ENCODE data around the gene FLNC. TPM values are rescaled to one million over a fixed set of nuclear protein-coding genes. Genes with fewer than 3 reads are reported as not detected.

FLNC gene
- total RNA-seq, 1 donor from 2014 or later = 204 TPM

GRCh38 chr7:128844777-128845311, 14.6 kb downstream of the FLNC start:
- DNase-seq (ENCODE audit: low spot score) = no peak

- DNase-seq (ENCODE audit: low spot score) = no peak
These were observed 15.3 kb downstream of the FLNC start for GRCh38 chr7:128845475-128845874.

GRCh38 chr7:128845987-128846386, 15.8 kb downstream of the FLNC start:
- DNase-seq (ENCODE audit: low spot score) = no peak

DNA sequence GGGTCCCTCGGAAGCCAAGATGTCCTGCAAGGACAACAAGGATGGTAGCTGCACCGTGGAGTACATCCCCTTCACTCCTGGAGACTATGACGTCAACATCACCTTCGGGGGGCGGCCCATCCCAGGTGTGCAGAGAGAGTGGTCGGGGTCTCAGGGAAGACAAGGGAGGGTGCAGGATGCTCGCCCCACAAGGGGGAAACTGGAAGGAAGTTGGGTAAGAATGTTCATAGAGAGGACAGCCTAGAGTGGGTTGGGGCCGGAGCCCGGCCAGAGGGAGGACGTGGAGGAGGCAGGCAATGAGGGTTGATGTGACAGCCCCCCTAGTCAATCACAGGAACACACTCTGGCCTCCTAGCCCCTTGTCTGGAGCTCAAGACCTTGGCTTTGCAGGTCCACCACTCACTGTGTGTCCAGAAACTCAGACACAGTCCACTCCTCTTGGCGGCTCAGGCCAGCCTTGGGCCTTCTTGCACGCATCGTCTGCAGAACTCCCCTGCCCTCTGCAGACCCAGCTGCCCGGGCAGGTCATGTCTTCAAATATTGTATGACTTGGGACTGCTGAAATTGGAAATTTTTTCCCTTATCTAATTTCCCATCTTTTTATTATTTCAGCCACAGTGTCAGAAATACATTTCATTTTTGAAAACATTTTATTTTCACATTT, 16.7 kb downstream of the FLNC start:
- DNase-seq (ENCODE audit: low spot score) = no peak

- no peak for DNase-seq (ENCODE audit: low spot score)
These were observed 17.6 kb downstream of the FLNC start for GRCh38 chr7:128847721-128848211.

- no peak for DNase-seq (ENCODE audit: low spot score)
These were observed 18.3 kb downstream of the FLNC start for GRCh38 chr7:128848289-128849155.

DNA sequence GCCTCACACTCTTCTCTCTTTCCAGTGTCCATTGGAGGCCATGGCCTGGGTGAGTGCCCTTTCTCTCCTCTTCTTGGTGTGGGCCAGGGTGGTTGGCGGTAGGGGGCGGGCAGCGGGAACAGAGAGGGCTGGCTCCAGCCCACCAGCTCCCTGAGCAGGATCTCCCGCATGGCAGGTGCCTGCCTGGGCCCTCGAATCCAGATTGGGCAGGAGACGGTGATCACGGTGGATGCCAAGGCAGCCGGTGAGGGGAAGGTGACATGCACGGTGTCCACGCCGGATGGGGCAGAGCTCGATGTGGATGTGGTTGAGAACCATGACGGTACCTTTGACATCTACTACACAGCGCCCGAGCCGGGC, 18.9 kb downstream of the FLNC start:
- DNase-seq (ENCODE audit: low spot score) = no peak

GRCh38 chr7:128849804-128850490, 19.7 kb downstream of the FLNC start:
- DNase-seq (ENCODE audit: low spot score) = no peak

GRCh38 chr7:128852537-128853254, 22.5 kb downstream of the FLNC start:
- no peak for DNase-seq (ENCODE audit: low spot score)

GRCh38 chr7:128853799-128854198, 23.6 kb downstream of the FLNC start:
- DNase-seq (ENCODE audit: low spot score) = no peak

DNA sequence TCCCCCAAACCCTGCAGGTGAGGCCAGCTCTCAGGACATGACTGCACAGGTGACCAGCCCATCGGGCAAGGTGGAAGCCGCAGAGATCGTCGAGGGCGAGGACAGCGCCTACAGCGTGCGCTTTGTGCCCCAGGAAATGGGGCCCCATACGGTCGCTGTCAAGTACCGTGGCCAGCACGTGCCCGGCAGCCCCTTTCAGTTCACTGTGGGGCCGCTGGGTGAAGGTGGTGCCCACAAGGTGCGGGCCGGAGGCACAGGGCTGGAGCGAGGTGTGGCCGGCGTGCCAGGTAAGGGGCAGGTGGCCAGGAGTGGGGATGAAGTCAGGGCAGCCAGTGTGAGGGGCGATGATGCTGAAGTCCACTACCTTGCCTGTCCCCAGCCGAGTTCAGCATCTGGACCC, 24.2 kb downstream of the FLNC start:
- no peak for DNase-seq (ENCODE audit: low spot score)

GRCh38 chr7:128855559-128855958, 25.4 kb downstream of the FLNC start:
- DNase-seq (ENCODE audit: low spot score) = no peak

- no peak for DNase-seq (ENCODE audit: low spot score)
These were observed 26.0 kb downstream of the FLNC start for GRCh38 chr7:128856001-128856718.

DNA sequence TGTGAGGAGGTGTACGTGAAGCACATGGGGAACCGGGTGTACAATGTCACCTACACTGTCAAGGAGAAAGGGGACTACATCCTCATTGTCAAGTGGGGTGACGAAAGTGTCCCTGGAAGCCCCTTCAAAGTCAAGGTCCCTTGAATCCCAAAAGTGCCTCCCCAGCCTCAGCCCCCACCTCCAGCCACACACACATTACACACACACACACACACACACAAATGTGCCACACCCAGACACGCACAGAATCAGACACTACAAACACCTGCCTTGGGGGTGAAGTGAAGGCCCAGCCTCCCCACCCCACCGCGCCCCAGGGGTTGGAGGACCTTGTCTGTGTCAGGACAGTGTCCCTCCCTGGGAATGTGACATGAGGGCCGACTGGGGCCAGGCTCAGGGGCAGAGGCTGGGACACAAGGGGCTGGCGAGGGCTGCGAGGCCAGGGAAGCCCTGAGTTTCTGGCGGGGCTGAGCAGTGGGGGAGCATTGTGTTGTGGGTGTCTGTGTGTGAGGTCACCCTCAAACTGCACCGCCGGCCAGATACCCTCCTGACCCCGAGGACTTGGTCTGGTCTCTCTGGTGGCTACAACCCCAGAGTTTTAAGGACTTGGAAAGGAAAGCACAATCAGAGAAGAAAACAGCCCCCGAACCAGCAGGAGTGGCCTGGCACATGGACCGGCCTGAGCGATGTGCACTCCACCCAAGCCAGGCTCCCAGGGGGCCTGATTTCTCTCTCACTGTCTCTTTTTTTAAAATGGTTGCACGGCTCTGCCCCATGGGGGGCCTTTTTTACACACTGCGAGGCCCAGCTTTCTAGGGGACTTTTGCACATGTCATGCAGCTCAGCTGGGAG, 28.4 kb downstream of the FLNC start:
- DNase-seq (ENCODE audit: low spot score) = no peak

DNA sequence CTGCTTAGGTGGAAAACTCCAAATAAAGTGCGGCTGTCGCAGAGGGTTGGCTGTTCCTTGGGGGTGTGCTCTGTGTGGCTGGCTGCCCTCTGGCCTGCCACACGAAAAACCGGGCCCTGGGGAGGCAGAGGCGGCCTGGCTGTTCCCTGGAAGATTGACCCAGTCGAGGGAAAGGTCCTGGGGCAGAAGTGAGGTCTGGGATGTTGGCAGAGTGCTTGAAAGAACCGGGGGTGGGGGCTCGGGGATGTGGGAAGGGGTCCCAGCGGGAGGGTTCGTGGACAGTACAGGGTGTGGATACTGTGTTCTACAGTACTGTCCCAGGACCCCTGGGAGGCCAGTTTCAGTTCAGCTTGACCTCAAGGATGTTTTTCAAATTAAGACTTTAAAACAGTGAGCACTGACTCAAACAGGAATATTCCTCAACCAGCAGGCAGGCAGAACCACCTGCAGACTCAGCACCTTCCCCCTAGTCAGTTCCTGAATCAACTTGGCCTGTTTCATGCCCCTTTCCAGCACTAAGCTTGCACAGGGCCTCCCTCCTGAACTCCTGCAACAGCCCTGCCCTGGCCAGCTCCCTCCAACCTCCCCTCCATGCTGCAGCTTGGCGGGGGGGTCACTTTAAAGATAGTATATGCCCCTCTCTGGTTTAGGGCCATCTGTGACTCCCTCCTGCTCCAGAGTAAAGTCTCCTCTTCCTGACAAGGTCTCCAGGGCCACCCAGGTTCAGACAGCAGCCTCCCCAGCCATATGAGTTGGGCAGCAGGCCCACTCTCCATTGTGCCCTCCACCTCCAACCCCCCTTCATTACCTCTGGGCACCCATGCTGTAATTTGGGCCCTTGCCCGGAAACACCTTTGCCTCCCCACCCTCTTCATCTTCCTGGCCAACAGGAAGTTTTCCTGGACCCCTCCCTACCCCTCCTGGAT, 29.3 kb downstream of the FLNC start:
- DNase-seq (ENCODE audit: low spot score) = no peak

DNA sequence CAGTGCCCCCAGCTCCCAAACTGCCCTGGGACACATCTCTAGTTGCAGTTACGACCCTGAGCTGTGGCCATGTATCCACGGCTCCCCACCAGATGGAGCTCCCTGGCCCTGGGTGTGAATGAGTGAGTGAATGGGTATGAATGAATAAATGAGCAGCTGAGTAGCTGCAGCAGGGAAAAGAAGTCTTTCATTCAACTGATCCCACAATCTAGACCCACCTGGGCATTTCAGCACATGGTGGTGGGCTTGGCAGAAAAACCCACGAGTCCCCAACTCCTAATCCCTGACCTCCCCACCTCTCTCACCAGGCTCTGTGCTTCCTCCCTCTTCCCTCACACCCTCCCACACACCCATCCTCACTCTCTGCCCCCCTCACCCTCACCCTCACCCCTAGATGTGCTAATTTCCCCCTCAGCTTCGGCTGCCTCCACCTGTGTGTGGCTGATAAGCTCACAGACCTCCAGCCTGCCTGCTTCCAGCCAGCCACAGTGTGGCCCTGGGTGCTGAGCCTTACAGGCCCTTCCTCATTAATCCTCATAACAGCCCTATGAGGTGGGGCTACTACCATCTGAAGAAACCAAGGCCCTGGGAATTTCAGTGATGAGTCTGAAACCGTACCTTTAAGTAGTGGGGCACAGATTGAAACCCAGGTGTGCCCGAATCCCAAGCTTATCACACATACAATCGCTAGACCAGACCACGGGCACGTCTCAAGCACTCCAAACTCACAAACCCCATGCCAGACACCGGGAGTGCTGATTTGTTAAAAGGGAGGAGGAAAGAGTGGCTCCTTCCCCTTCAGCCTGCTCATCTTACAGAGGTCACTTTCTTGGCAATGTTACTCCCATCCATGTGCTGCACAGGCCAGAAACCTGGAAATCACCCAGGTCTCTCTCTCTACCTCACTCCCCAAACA, 30.2 kb downstream of the FLNC start:
- peak; percentile 55 for DNase-seq (ENCODE audit: low spot score)

GRCh38 chr7:128861957-128862570, 31.9 kb downstream of the FLNC start:
- no peak for DNase-seq (ENCODE audit: low spot score)
